ENCODE data around the gene ATAD3A.
"Not testable (repeated sequence)": the region's sequence is repeated elsewhere in the genome, so short reads cannot be mapped to it uniquely, and the experiment has no call there.

Gene ATAD3A

GRCh38 chr1:1511533-1512285 is at the start of gene ATAD3A:
ATAD3A (plus strand) TSS chr1:1512162; CDS start chr1:1512269, 107 bp downstream.
- Histone ChIP-seq H3K27ac (ENCODE audit: low read depth, low read length) (peak within 1 kb of the TSS; percentile 76), H3K36me3 (ENCODE audit: control insufficient read depth in 5 of 5, insufficient read depth in 5 of 5, low read length in 5 of 5) (peaks cover 0 to 4% (median 0%) of the 10 kb centered on the region in 5 donors)

GRCh38 chr1:1462318-1462966 is 49.5 kb upstream of the ATAD3A start:
- no peaks in the 10 kb centered on the region for H3K36me3 ChIP-seq (ENCODE audit: control insufficient read depth in 5 of 5, insufficient read depth in 5 of 5, low read length in 5 of 5)
- no peak overlapping the region for H3K27ac ChIP-seq (ENCODE audit: low read depth, low read length)
- H3K4me1 ChIP-seq (ENCODE audit: control insufficient read depth in 5 of 5, insufficient read depth in 5 of 5, low read length in 5 of 5): peaks cover 0 to 16% (median 12%) of the 10 kb centered on the region in 5 donors
- no peaks in the 10 kb centered on the region for H3K9me3 ChIP-seq (ENCODE audit: control insufficient read depth in 5 of 5, low read length in 5 of 5)
- peak overlapping the region in 4 of 5 donors; percentile 22 to 51 (median 40) for H3K4me3 ChIP-seq (ENCODE audit: low read depth in 1 of 5, low read length in 5 of 5)
- H3K9ac ChIP-seq (ENCODE audit: low read length in 5 of 5): peak overlapping the region in 1 of 5 donors; percentile 13
- H3K27me3 ChIP-seq (ENCODE audit: control insufficient read depth in 5 of 5, insufficient read depth in 4 of 5, low read length in 5 of 5): no peaks in the 10 kb centered on the region

More at GRCh38 chr1:1511533-1512285, at the start of gene ATAD3A:
- Histone ChIP-seq H3K4me1 (ENCODE audit: control insufficient read depth in 5 of 5, insufficient read depth in 5 of 5, low read length in 5 of 5) (peaks cover 2 to 18% (median 12%) of the 10 kb centered on the region in 5 donors), H3K9me3 (ENCODE audit: control insufficient read depth in 5 of 5, low read length in 5 of 5) (no peaks in the 10 kb centered on the region), H3K9ac (ENCODE audit: low read length in 5 of 5) (peak within 1 kb of the TSS; percentile 44 to 88 (median 79)), H3K27me3 (ENCODE audit: control insufficient read depth in 5 of 5, insufficient read depth in 4 of 5, low read length in 5 of 5) (no peaks in the 10 kb centered on the region), H3K4me3 (ENCODE audit: low read depth in 1 of 5, low read length in 5 of 5) (peak within 1 kb of the TSS; percentile 60 to 96 (median 87))

- Histone ChIP-seq H3K27ac (ENCODE audit: low read depth, low read length) (no peak overlapping the region), H3K36me3 (ENCODE audit: control insufficient read depth in 5 of 5, insufficient read depth in 5 of 5, low read length in 5 of 5) (no peaks in the 10 kb centered on the region), H3K4me3 (ENCODE audit: low read depth in 1 of 5, low read length in 5 of 5) (no peak overlapping the region), H3K9me3 (ENCODE audit: control insufficient read depth in 5 of 5, low read length in 5 of 5) (no peaks in the 10 kb centered on the region), H3K4me1 (ENCODE audit: control insufficient read depth in 5 of 5, insufficient read depth in 5 of 5, low read length in 5 of 5) (peaks cover 0 to 16% (median 12%) of the 10 kb centered on the region in 5 donors), H3K27me3 (ENCODE audit: control insufficient read depth in 5 of 5, insufficient read depth in 4 of 5, low read length in 5 of 5) (no peaks in the 10 kb centered on the region), H3K9ac (ENCODE audit: low read length in 5 of 5) (no peak overlapping the region)
Measured at GRCh38 chr1:1463312-1463711, 48.6 kb upstream of the ATAD3A start.

GRCh38 chr1:1468196-1468985 is 43.6 kb upstream of the ATAD3A start:
- peaks cover 3 to 20% (median 17%) of the 10 kb centered on the region in 5 donors for H3K4me1 ChIP-seq (ENCODE audit: control insufficient read depth in 5 of 5, insufficient read depth in 5 of 5, low read length in 5 of 5)
- H3K36me3 ChIP-seq (ENCODE audit: control insufficient read depth in 5 of 5, insufficient read depth in 5 of 5, low read length in 5 of 5); H3K27me3 ChIP-seq (ENCODE audit: control insufficient read depth in 5 of 5, insufficient read depth in 4 of 5, low read length in 5 of 5); H3K4me3 ChIP-seq (ENCODE audit: low read depth in 1 of 5, low read length in 5 of 5); H3K27ac ChIP-seq (ENCODE audit: low read depth, low read length); H3K9ac ChIP-seq (ENCODE audit: low read length in 5 of 5); H3K9me3 ChIP-seq (ENCODE audit: control insufficient read depth in 5 of 5, low read length in 5 of 5): not testable (repeated sequence)

- H3K27me3 ChIP-seq (ENCODE audit: control insufficient read depth in 5 of 5, insufficient read depth in 4 of 5, low read length in 5 of 5): no peaks in the 10 kb centered on the region
Measured at GRCh38 chr1:1470626-1471388, 41.2 kb upstream of the ATAD3A start.

GRCh38 chr1:1471389-1472052 is 40.4 kb upstream of the ATAD3A start, which contains the start of gene ATAD3B:
ATAD3B (plus strand) TSS chr1:1471765; CDS start chr1:1471885, 120 bp downstream.
- Histone ChIP-seq H3K27ac (ENCODE audit: low read depth, low read length) (peak within 1 kb of the TSS; percentile 69), H3K36me3 (ENCODE audit: control insufficient read depth in 5 of 5, insufficient read depth in 5 of 5, low read length in 5 of 5) (peaks cover 0 to 2% (median 0%) of the 10 kb centered on the region in 5 donors), H3K9ac (ENCODE audit: low read length in 5 of 5) (peak within 1 kb of the TSS in 4 of 5 donors; percentile 58 to 84 (median 70)), H3K9me3 (ENCODE audit: control insufficient read depth in 5 of 5, low read length in 5 of 5) (no peaks in the 10 kb centered on the region), H3K27me3 (ENCODE audit: control insufficient read depth in 5 of 5, insufficient read depth in 4 of 5, low read length in 5 of 5) (no peaks in the 10 kb centered on the region), H3K4me3 (ENCODE audit: low read depth in 1 of 5, low read length in 5 of 5) (peak within 1 kb of the TSS; percentile 71 to 83 (median 82)), H3K4me1 (ENCODE audit: control insufficient read depth in 5 of 5, insufficient read depth in 5 of 5, low read length in 5 of 5) (peaks cover 3 to 24% (median 19%) of the 10 kb centered on the region in 5 donors)

More at GRCh38 chr1:1470626-1471388, 41.2 kb upstream of the ATAD3A start:
- peaks cover 3 to 24% (median 19%) of the 10 kb centered on the region in 5 donors for H3K4me1 ChIP-seq (ENCODE audit: control insufficient read depth in 5 of 5, insufficient read depth in 5 of 5, low read length in 5 of 5)
- H3K4me3 ChIP-seq (ENCODE audit: low read depth in 1 of 5, low read length in 5 of 5): peak overlapping the region; percentile 71 to 83 (median 82)
- no peaks in the 10 kb centered on the region for H3K9me3 ChIP-seq (ENCODE audit: control insufficient read depth in 5 of 5, low read length in 5 of 5)
- H3K27ac ChIP-seq (ENCODE audit: low read depth, low read length): peak overlapping the region; percentile 69
- H3K9ac ChIP-seq (ENCODE audit: low read length in 5 of 5): peak overlapping the region in 4 of 5 donors; percentile 58 to 84 (median 70)
- H3K36me3 ChIP-seq (ENCODE audit: control insufficient read depth in 5 of 5, insufficient read depth in 5 of 5, low read length in 5 of 5): peaks cover 0 to 2% (median 0%) of the 10 kb centered on the region in 5 donors

- peaks cover 3 to 24% (median 19%) of the 10 kb centered on the region in 5 donors for H3K4me1 ChIP-seq (ENCODE audit: control insufficient read depth in 5 of 5, insufficient read depth in 5 of 5, low read length in 5 of 5)
- H3K4me3 ChIP-seq (ENCODE audit: low read depth in 1 of 5, low read length in 5 of 5): peak overlapping the region; percentile 45 to 82 (median 61)
- not testable (repeated sequence) for H3K27ac ChIP-seq (ENCODE audit: low read depth, low read length); H3K27me3 ChIP-seq (ENCODE audit: control insufficient read depth in 5 of 5, insufficient read depth in 4 of 5, low read length in 5 of 5); H3K9me3 ChIP-seq (ENCODE audit: control insufficient read depth in 5 of 5, low read length in 5 of 5); H3K36me3 ChIP-seq (ENCODE audit: control insufficient read depth in 5 of 5, insufficient read depth in 5 of 5, low read length in 5 of 5)
- H3K9ac ChIP-seq (ENCODE audit: low read length in 5 of 5): peak overlapping the region in 3 of 5 donors; percentile 31 to 59 (median 49)
Measured at GRCh38 chr1:1472053-1472876, 39.7 kb upstream of the ATAD3A start.

- H3K4me3 ChIP-seq (ENCODE audit: low read depth in 1 of 5, low read length in 5 of 5); H3K9ac ChIP-seq (ENCODE audit: low read length in 5 of 5); H3K27ac ChIP-seq (ENCODE audit: low read depth, low read length); H3K27me3 ChIP-seq (ENCODE audit: control insufficient read depth in 5 of 5, insufficient read depth in 4 of 5, low read length in 5 of 5); H3K9me3 ChIP-seq (ENCODE audit: control insufficient read depth in 5 of 5, low read length in 5 of 5): not testable (repeated sequence)
- peaks cover 0 to 38% (median 22%) of the 10 kb centered on the region in 5 donors for H3K36me3 ChIP-seq (ENCODE audit: control insufficient read depth in 5 of 5, insufficient read depth in 5 of 5, low read length in 5 of 5)
- peaks cover 2 to 17% (median 13%) of the 10 kb centered on the region in 5 donors for H3K4me1 ChIP-seq (ENCODE audit: control insufficient read depth in 5 of 5, insufficient read depth in 5 of 5, low read length in 5 of 5)
Measured at GRCh38 chr1:1476011-1476410, 36.0 kb upstream of the ATAD3A start.

Measured in subcutaneous abdominal adipose tissue (tissue), 5 donors.